ENCODE data around the gene RAB11FIP3. TPM values are rescaled to one million over a fixed set of nuclear protein-coding genes. Genes with fewer than 3 reads are reported as not detected.

The RAB11FIP3 gene
- total and polyA plus RNA-seq, 10 of the 15 experiments (the other 5 are each of a cell fraction or from before 2014, with no cell fraction given) = 1.2 to 27.3 (median 7.7) TPM

DNA sequence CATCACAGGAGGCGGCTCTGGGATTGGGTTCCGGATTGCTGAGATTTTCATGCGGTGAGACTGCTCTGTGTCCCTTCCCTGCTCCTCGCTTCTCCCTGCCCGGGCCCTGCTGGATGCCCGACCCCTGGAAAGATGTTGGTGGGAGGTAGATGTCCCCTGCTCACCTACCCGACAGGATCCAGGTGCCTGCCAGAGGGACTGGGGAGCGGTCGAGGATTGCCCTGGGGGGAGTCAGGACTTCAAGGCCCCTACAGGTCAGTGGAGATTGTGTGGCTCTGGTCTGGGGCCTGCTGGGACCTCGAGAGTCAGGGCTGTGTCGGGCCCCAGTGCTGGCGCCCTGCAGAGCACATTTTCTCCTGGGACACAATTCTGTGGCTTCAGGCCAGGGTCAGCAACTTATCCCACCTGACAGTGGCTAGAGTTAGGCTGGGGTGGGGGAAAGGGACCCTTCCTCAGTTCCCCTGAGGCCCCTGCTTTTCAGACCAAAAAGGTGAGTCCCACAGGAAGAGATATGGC, 20.4 kb upstream of the RAB11FIP3 start (continued):
- TF ChIP-seq ZBTB11 (CRISPR knock-in tag; IDR thresholded peaks at IDR 0.05) = no peak
- no peak for TF ChIP-seq REST (IDR thresholded peaks at IDR 0.05; ENCODE audit: low read depth, low read length)
- TF ChIP-seq EP300 (IDR thresholded peaks at IDR 0.05; ENCODE audit: borderline replicate concordance in 1 of 2, control insufficient read depth in 1 of 2, low read depth in 2 of 2, low read length in 2 of 2) = no peak
- no peak for TF ChIP-seq DPF2 (IDR thresholded peaks at IDR 0.05)
- no peak for TF ChIP-seq FOXM1 (IDR thresholded peaks at IDR 0.05; ENCODE audit: low read depth, low read length)
- no peak for TF ChIP-seq CBX3 (IDR thresholded peaks at IDR 0.05; ENCODE audit: borderline replicate concordance, low read depth)
- TF ChIP-seq SMARCA5 (IDR thresholded peaks at IDR 0.05) = no peak
- TF ChIP-seq BCL11A (IDR thresholded peaks at IDR 0.05; ENCODE audit: low read depth, low read length) = no peak
